GM12891 (cell line): Measurements from ENCODE around the gene SIL1.

Experiments used
- DNase-seq: peaks from one replicate; pipeline ENCODE4 v3.0.0; 2011; ENCODE audit warnings: low spot score; ENCODE audit not compliant: insufficient read length
- FAIRE-seq: peaks from 2 replicates; lab custom pipeline; 2011; peaks lifted over from hg19 to GRCh38; lab: Jason Lieb, UNC
- PAX5 ChIP-seq: IDR thresholded peaks from 2 replicates; pipeline ENCODE4 v1.6.1; 2011; ENCODE audit warnings: low read length, moderate library complexity, mild to moderate bottlenecking; ENCODE audit not compliant: insufficient read depth, severe bottlenecking
- POLR2A ChIP-seq: IDR thresholded peaks from 2 replicates; pipeline ENCODE4 v1.6.1; 2011; ENCODE audit warnings: low read depth, low read length, control low read depth
- POLR2AphosphoS5 ChIP-seq: IDR thresholded peaks from 2 replicates; pipeline ENCODE4 v1.6.1; 2011; ENCODE audit warnings: low read depth, low read length, control low read depth
- POU2F2 ChIP-seq: IDR thresholded peaks from 2 replicates; pipeline ENCODE4 v1.6.1; 2011; ENCODE audit warnings: low read depth, mild to moderate bottlenecking, control low read depth, low read length, moderate library complexity
- SPI1 ChIP-seq: IDR thresholded peaks from 2 replicates; pipeline ENCODE4 v1.6.1; 2011; ENCODE audit warnings: low read depth, low read length, control low read depth
- TAF1 ChIP-seq: IDR thresholded peaks from 2 replicates; pipeline ENCODE4 v1.6.1; 2011; ENCODE audit warnings: low read depth, low read length, control low read depth

The SIL1 gene

GRCh38 chr5:139132515-139132914, 65.7 kb downstream of the SIL1 start:
- DNase-seq (no peak), FAIRE-seq (no peak)
- TF ChIP-seq POU2F2 (no peak), TAF1 (no peak), POLR2A (no peak), POLR2AphosphoS5 (no peak), PAX5 (no peak), SPI1 (no peak)

GRCh38 chr5:139131921-139132432, 66.2 kb downstream of the SIL1 start:
- TF ChIP-seq PAX5, result no peak
- TF ChIP-seq POLR2A, result no peak
- no peak for TF ChIP-seq SPI1
- TF ChIP-seq POU2F2, result no peak
- TF ChIP-seq POLR2AphosphoS5, result no peak
- TF ChIP-seq TAF1, result no peak
- FAIRE-seq, result no peak
- DNase-seq, result no peak

GRCh38 chr5:139131465-139131864, 66.7 kb downstream of the SIL1 start:
- FAIRE-seq, result no peak
- no peak for DNase-seq
- no peak for TF ChIP-seq TAF1
- no peak for TF ChIP-seq PAX5
- no peak for TF ChIP-seq POLR2AphosphoS5

GRCh38 chr5:139131062-139131461, 67.1 kb downstream of the SIL1 start:
- no peak for FAIRE-seq
- no peak for TF ChIP-seq PAX5
- no peak for TF ChIP-seq SPI1
- no peak for TF ChIP-seq POLR2AphosphoS5
- TF ChIP-seq POU2F2, result no peak
- TF ChIP-seq POLR2A, result no peak
- no peak for TF ChIP-seq TAF1
- DNase-seq, result no peak

- TF ChIP-seq POU2F2, result no peak
- TF ChIP-seq TAF1, result no peak
- no peak for TF ChIP-seq SPI1
- no peak for TF ChIP-seq PAX5
- no peak for TF ChIP-seq POLR2AphosphoS5
- TF ChIP-seq POLR2A, result no peak
- FAIRE-seq (no peak), DNase-seq (no peak)
Observed at GRCh38 chr5:139130214-139130613, 68.0 kb downstream of the SIL1 start.

GRCh38 chr5:139126711-139127111, 71.5 kb downstream of the SIL1 start:
- DNase-seq (no peak), FAIRE-seq (no peak)
- TF ChIP-seq POLR2AphosphoS5, result no peak
- no peak for TF ChIP-seq PAX5
- no peak for TF ChIP-seq POU2F2
- no peak for TF ChIP-seq TAF1
- no peak for TF ChIP-seq SPI1
- TF ChIP-seq POLR2A, result no peak

- no peak for TF ChIP-seq SPI1
- TF ChIP-seq TAF1, result no peak
- TF ChIP-seq POLR2A, result no peak
- TF ChIP-seq POLR2AphosphoS5, result no peak
- TF ChIP-seq POU2F2, result no peak
- TF ChIP-seq PAX5, result no peak
- FAIRE-seq (no peak), DNase-seq (no peak)
Observed at GRCh38 chr5:139125991-139126390, 72.2 kb downstream of the SIL1 start.

GRCh38 chr5:139124774-139125520, 73.2 kb downstream of the SIL1 start:
- DNase-seq (no peak), FAIRE-seq (no peak)
- TF ChIP-seq PAX5 (no peak), POU2F2 (no peak), SPI1 (no peak), POLR2A (no peak), TAF1 (no peak)

- DNase-seq (no peak), FAIRE-seq (no peak)
- TF ChIP-seq PAX5, result no peak
- no peak for TF ChIP-seq POLR2A
- no peak for TF ChIP-seq POU2F2
Observed at GRCh38 chr5:139121120-139121519, 77.0 kb downstream of the SIL1 start.
